ENCODE data around the gene SCRN1.

DNA sequence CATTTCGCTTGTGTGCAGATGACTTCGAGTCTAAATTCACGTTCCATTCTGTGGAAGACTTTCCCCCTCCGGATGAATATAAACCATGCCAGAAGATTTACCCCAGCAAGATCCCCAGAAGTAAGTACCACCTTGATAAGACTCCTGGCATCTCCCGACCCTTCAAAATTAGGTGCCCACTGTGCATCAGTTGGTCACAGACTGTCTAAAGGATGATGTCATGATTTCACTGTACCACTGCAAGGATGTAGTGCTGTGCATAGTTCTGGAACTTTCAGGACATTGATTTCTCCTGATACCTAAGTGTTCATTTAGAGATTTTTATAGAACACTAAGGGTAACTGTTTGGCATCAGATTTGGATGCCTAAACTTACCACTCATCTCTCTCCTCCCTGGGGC lies 100.3 kb downstream of the SCRN1 start:
- TF ChIP-seq, protein P1, sequence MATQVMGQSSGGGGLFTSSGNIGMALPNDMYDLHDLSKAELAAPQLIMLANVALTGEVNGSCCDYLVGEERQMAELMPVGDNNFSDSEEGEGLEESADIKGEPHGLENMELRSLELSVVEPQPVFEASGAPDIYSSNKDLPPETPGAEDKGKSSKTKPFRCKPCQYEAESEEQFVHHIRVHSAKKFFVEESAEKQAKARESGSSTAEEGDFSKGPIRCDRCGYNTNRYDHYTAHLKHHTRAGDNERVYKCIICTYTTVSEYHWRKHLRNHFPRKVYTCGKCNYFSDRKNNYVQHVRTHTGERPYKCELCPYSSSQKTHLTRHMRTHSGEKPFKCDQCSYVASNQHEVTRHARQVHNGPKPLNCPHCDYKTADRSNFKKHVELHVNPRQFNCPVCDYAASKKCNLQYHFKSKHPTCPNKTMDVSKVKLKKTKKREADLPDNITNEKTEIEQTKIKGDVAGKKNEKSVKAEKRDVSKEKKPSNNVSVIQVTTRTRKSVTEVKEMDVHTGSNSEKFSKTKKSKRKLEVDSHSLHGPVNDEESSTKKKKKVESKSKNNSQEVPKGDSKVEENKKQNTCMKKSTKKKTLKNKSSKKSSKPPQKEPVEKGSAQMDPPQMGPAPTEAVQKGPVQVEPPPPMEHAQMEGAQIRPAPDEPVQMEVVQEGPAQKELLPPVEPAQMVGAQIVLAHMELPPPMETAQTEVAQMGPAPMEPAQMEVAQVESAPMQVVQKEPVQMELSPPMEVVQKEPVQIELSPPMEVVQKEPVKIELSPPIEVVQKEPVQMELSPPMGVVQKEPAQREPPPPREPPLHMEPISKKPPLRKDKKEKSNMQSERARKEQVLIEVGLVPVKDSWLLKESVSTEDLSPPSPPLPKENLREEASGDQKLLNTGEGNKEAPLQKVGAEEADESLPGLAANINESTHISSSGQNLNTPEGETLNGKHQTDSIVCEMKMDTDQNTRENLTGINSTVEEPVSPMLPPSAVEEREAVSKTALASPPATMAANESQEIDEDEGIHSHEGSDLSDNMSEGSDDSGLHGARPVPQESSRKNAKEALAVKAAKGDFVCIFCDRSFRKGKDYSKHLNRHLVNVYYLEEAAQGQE (IDR thresholded peaks at IDR 0.05; ENCODE audit: insufficient read depth in 1 of 2, low read depth in 2 of 2, low read length in 2 of 2), result no peak
- no peak for TF ChIP-seq POLR2AphosphoS5 (IDR thresholded peaks at IDR 0.05; ENCODE audit: low read depth, low read length)
- TF ChIP-seq SIN3A (IDR thresholded peaks at IDR 0.05; ENCODE audit: borderline replicate concordance, insufficient read depth, low read length), result no peak
- no peak for TF ChIP-seq TAF1 (IDR thresholded peaks at IDR 0.05; ENCODE audit: borderline replicate concordance, insufficient read depth, low read length)
- no peak for TF ChIP-seq FOXP2 (optimal IDR thresholded peaks at IDR 0.05; ENCODE audit: borderline replicate concordance, extremely low read depth, extremely low read length, insufficient read depth)
